ENCODE data around the gene CADM3.

DNA sequence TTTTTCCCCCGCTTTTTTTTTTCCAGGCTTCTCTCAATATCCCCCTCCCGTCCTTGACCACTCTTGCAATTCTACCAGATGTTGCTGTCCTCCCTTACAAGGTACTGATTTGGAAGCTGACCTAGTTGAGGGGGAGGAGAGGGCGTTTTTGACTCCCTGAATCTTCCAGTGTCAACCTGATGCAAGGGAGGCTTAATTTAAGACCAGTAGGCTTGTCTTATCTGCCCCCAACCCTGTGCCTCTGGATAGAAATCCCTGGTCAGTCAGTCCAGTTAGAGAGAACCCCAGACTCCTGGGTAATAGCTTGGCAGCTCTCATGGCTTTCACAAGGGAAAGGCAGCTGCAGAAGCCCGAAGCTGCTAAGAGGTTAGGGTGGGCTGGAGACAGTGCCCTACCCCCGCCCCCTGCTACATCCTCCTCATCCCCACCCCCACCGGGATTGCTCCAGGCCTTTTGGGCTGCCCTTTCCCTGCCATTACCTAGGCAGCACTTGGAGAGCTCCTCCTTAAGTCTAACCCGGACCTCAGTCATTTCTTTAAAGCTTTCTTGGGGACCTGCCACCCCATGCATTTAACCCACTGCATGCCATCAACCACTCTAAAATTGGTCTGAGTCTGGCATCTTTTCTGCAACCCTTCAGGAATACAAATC is 36.9 kb downstream of the CADM3 start:
- TF ChIP-seq, protein P1, sequence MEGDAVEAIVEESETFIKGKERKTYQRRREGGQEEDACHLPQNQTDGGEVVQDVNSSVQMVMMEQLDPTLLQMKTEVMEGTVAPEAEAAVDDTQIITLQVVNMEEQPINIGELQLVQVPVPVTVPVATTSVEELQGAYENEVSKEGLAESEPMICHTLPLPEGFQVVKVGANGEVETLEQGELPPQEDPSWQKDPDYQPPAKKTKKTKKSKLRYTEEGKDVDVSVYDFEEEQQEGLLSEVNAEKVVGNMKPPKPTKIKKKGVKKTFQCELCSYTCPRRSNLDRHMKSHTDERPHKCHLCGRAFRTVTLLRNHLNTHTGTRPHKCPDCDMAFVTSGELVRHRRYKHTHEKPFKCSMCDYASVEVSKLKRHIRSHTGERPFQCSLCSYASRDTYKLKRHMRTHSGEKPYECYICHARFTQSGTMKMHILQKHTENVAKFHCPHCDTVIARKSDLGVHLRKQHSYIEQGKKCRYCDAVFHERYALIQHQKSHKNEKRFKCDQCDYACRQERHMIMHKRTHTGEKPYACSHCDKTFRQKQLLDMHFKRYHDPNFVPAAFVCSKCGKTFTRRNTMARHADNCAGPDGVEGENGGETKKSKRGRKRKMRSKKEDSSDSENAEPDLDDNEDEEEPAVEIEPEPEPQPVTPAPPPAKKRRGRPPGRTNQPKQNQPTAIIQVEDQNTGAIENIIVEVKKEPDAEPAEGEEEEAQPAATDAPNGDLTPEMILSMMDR (conservative IDR thresholded peaks at IDR 0.05) = no peak
- TF ChIP-seq ZFX (IDR thresholded peaks at IDR 0.05) = no peak

Data from C4-2B (cell line).